Measurements from ENCODE around the gene MYCT1.

DNA sequence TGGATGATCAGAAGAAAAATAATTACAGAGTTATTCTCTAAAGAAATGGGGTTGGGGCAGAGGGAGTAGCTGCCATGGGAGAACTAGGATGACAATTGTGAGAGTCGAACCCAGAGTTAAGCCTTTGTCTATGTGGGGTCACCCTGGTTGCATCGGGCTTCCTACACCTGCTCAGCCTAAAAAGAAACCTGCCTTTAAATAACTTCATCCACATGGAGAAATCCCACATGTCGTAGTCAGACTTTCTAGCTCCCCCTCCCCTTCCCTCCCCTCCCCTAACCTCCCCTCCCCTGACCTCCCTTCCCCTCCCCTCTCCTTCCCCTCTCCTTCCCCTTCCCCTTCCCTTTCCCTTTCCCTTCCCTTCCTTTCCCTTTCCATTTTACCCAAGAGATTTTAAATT is 67.6 kb downstream of the MYCT1 start:
- no peak for TF ChIP-seq POLR2A (IDR thresholded peaks at IDR 0.05)
- no peak for TF ChIP-seq CTCF (IDR thresholded peaks at IDR 0.05)

All from body of pancreas (tissue), 4 donors.